ENCODE results near the gene ROR1. TPM values are rescaled to one million over a fixed set of nuclear protein-coding genes. Genes with fewer than 3 reads are reported as not detected.

ROR1 gene
- polyA plus RNA-seq, 1 of the 3 experiments (the other 2 are of a cell fraction), result 4.0 TPM

- TF ChIP-seq REST (IDR thresholded peaks at IDR 0.05; ENCODE audit: low read depth, low read length) (no peak), SIN3A (IDR thresholded peaks at IDR 0.05; ENCODE audit: borderline replicate concordance, low read depth, low read length) (no peak)
- TF ChIP-seq, protein P1, sequence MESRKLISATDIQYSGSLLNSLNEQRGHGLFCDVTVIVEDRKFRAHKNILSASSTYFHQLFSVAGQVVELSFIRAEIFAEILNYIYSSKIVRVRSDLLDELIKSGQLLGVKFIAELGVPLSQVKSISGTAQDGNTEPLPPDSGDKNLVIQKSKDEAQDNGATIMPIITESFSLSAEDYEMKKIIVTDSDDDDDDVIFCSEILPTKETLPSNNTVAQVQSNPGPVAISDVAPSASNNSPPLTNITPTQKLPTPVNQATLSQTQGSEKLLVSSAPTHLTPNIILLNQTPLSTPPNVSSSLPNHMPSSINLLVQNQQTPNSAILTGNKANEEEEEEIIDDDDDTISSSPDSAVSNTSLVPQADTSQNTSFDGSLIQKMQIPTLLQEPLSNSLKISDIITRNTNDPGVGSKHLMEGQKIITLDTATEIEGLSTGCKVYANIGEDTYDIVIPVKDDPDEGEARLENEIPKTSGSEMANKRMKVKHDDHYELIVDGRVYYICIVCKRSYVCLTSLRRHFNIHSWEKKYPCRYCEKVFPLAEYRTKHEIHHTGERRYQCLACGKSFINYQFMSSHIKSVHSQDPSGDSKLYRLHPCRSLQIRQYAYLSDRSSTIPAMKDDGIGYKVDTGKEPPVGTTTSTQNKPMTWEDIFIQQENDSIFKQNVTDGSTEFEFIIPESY (IDR thresholded peaks at IDR 0.05; ENCODE audit: borderline replicate concordance, low read depth), result no peak
Observed at GRCh38 chr1:64220241-64220640, 446.4 kb downstream of the ROR1 start (continued).

DNA sequence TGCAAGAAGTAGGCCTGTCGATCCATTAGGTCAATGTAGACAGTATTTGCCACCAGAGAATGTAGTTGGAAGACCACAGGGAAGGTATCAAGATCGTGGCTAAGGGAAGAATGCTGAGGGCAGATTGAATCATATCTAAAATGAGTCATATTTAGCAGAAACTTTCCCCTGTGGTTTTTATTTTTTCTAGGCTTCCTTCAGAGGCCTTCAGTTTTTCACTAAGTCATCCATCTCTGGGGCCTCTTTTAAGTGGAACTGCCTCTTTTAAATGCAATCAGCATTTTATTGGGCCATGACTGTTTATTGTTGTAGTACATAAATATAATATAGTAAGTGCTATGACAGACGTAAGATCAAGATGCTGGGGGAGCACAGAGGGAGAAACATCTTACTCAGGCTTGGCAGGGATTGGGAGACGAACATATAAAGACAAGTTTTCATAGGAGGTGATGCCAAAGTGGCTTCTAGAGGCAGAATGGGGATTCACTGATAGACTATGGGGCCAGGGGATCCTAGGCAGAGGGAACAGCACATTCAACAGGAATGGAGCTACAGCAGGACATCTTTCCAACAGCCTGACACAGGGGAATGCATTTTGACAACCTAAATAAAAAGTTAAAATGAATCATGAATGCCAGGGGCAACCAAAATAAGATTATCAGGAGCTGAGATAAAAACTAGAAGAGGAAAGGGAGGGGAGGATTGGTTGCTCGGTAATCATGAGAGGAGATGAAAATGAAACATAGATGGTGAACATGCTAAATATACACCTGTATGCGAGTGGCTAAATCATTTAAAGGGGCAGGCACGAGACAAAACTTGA, 449.7 kb downstream of the ROR1 start:
- Histone ChIP-seq H4K20me1 (ENCODE audit: insufficient read depth) (no peaks in the 10 kb centered on the region), H3K4me3 (ENCODE audit: low read depth in 2 of 2, low read length in 1 of 2) (no peak overlapping the region), H3K79me2 (ENCODE audit: insufficient read depth) (no peaks in the 10 kb centered on the region), H3K9me3 (no peaks in the 10 kb centered on the region), H3K9ac (peak overlapping the region; percentile 17; the same call in 1 of the 2 replicates), H3K4me2 (peak overlapping the region; percentile 44; the same call in 1 of the 2 replicates), H3K9me2 (no peaks in the 10 kb centered on the region), H3K27ac (ENCODE audit: low read depth in 2 of 2, low read length in 1 of 2) (peak overlapping the region; percentile 17 to 84; a peak in 2 of 4 replicates), H3K27me3 (ENCODE audit: insufficient read depth) (no peaks in the 10 kb centered on the region), H3F3A (replicated peaks; ENCODE audit: insufficient read depth) (peaks cover 23% of the 10 kb centered on the region), H3K4me1 (ENCODE audit: control insufficient read depth in 1 of 2, insufficient read depth in 2 of 2, low read depth in 1 of 2, low read length in 1 of 2) (peaks cover 0 to 3% of the 10 kb centered on the region in 2 experiments; a peak in 1 of 4 replicates), H3K36me3 (replicated peaks in 1 of 2; ENCODE audit: control insufficient read depth in 1 of 2, insufficient read depth in 2 of 2, low read length in 1 of 2) (no peaks in the 10 kb centered on the region), H2AFZ (ENCODE audit: low read depth) (peak overlapping the region; percentile 33)
- DNase-seq, result no peak
- POLR2A ChIA-PET, result no interaction called here
- CTCF ChIA-PET, result interaction anchor here (0.8 kb wide), 1 partner anchor 23 kb away, joined by 3 read pairs; no protein-coding TSS in a partner anchor
- 35% methylated on average over 7 of the region's 7 CpGs for WGBS (ENCODE audit: low lambda C conversion rate)
- TF ChIP-seq, protein P1 (IDR thresholded peaks at IDR 0.05; ENCODE audit: borderline replicate concordance, low read depth), result no peak
- TF ChIP-seq GATA2 (CRISPR knock-in tag; IDR thresholded peaks at IDR 0.05) (no peak), USF1 (IDR thresholded peaks at IDR 0.05; ENCODE audit: borderline replicate concordance, low read depth) (no peak), GABPA (IDR thresholded peaks at IDR 0.05; ENCODE audit: low read depth) (no peak), JUND (IDR thresholded peaks at IDR 0.05) (peak; percentile 86), EZH2phosphoT487 (IDR thresholded peaks at IDR 0.05; ENCODE audit: borderline replicate concordance, low read depth) (no peak), FOSL2 (IDR thresholded peaks at IDR 0.05; ENCODE audit: borderline replicate concordance, low read depth) (peak; percentile 85), IRF3 (IDR thresholded peaks at IDR 0.05; ENCODE audit: low read depth, low read length) (no peak)
- TF ChIP-seq, protein P2, sequence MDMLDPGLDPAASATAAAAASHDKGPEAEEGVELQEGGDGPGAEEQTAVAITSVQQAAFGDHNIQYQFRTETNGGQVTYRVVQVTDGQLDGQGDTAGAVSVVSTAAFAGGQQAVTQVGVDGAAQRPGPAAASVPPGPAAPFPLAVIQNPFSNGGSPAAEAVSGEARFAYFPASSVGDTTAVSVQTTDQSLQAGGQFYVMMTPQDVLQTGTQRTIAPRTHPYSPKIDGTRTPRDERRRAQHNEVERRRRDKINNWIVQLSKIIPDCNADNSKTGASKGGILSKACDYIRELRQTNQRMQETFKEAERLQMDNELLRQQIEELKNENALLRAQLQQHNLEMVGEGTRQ (IDR thresholded peaks at IDR 0.05; ENCODE audit: borderline replicate concordance, low read depth, low read length), result no peak
- TF ChIP-seq, protein P3, sequence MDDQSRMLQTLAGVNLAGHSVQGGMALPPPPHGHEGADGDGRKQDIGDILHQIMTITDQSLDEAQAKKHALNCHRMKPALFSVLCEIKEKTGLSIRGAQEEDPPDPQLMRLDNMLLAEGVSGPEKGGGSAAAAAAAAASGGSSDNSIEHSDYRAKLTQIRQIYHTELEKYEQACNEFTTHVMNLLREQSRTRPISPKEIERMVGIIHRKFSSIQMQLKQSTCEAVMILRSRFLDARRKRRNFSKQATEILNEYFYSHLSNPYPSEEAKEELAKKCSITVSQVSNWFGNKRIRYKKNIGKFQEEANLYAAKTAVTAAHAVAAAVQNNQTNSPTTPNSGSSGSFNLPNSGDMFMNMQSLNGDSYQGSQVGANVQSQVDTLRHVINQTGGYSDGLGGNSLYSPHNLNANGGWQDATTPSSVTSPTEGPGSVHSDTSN (IDR thresholded peaks at IDR 0.05), result peak; percentile 66
